PC-9 (cell line): Measurements from ENCODE around the gene MAN1A2. TPM values are rescaled to one million over a fixed set of nuclear protein-coding genes. Genes with fewer than 3 reads are reported as not detected.

Experiments
- BruUV-seq: library from RNA; stranded (reverse); fragments of 400-500 nt; replicated peaks from 2 replicates; lab custom pipeline; 2021; lab: Mats Ljungman, UMichigan
- CTCF ChIA-PET: fragments of 300-600 bp; sonication (Branson Sonifier 250); formaldehyde crosslinking; loops from one replicate; lab custom pipeline; 2022; ENCODE audit warnings: antibody characterized with exemption; lab: Charles Lee
- POLR2A ChIA-PET: fragments of 300-600 bp; sonication (Branson Sonifier 250); formaldehyde crosslinking; loops from one replicate; lab custom pipeline; 2022; ENCODE audit warnings: antibody characterized with exemption; ENCODE audit not compliant: unreplicated experiment; lab: Charles Lee
- DNase-seq, 2 experiments: peaks; one replicate each; pipeline versions ENCODE4 v3.0.0 to v3.0.0-alpha.2; 2015 to 2022; ENCODE audit warnings: mixed read lengths in 1 of 2
- H2AFZ ChIP-seq: fragments of 200-600 bp; sonication (generic); 2 replicates; pipeline ENCODE4 v1.8.1; 2017; ENCODE audit warnings: antibody characterized with exemption
- H3F3A ChIP-seq: fragments of 200-600 bp; sonication (generic); 2 replicates; pipeline ENCODE4 v1.8.1; 2017; ENCODE audit warnings: antibody characterized with exemption, mild to moderate bottlenecking, low read depth; ENCODE audit not compliant: insufficient read depth
- H3K27ac ChIP-seq: fragments of 200-600 bp; sonication (generic); 2 replicates; pipeline ENCODE4 v1.6.1; 2016; ENCODE audit warnings: mixed run types
- H3K27me3 ChIP-seq: fragments of 200-600 bp; sonication (generic); 2 replicates; pipeline ENCODE4 v1.6.1; 2016; ENCODE audit warnings: low read depth, mixed run types; ENCODE audit not compliant: insufficient read depth
- H3K36me3 ChIP-seq: fragments of 200-600 bp; sonication (generic); 2 replicates; pipeline ENCODE4 v1.6.1; 2016; ENCODE audit warnings: low read depth, mixed run types
- H3K4me1 ChIP-seq: fragments of 200-600 bp; sonication (generic); replicated peaks from 2 replicates; pipeline ENCODE4 v1.6.1; 2016; ENCODE audit warnings: mixed run types; ENCODE audit not compliant: insufficient read depth
- H3K4me2 ChIP-seq: fragments of 200-600 bp; sonication (generic); 2 replicates; pipeline ENCODE4 v1.6.1; 2017; ENCODE audit warnings: mixed run types
- H3K4me3 ChIP-seq: fragments of 200-600 bp; sonication (generic); 2 replicates; pipeline ENCODE4 v1.6.1; 2016; ENCODE audit warnings: mixed run types
- H3K79me2 ChIP-seq: fragments of 200-600 bp; sonication (generic); 2 replicates; pipeline ENCODE4 v1.6.1; 2017; ENCODE audit warnings: low read depth, mixed run types
- H3K9me2 ChIP-seq: fragments of 200-600 bp; sonication (generic); 2 replicates; pipeline ENCODE4 v1.8.1; 2017; ENCODE audit warnings: mild to moderate bottlenecking; ENCODE audit not compliant: insufficient read depth
- H3K9me3 ChIP-seq: fragments of 200-600 bp; sonication (generic); 2 replicates; pipeline ENCODE4 v1.8.1; 2016; ENCODE audit warnings: low read depth; ENCODE audit not compliant: insufficient read depth
- H4K20me1 ChIP-seq: fragments of 200-600 bp; sonication (generic); 2 replicates; pipeline ENCODE4 v1.8.1; 2017; ENCODE audit not compliant: insufficient read depth
- CTCF ChIP-seq: fragments of 200-600 bp; sonication (generic); conservative IDR thresholded peaks from 2 replicates; pipeline ENCODE4 v1.6.1; 2017; ENCODE audit warnings: mixed run types, antibody characterized with exemption, mild to moderate bottlenecking, moderate library complexity
- EZH2 ChIP-seq: fragments of 200-600 bp; sonication (generic); IDR thresholded peaks from 2 replicates; pipeline ENCODE4 v1.8.0; 2017; ENCODE audit warnings: antibody characterized with exemption, low read depth
- intact Hi-C: fragments of 100-400 bp; cut with micrococcal nuclease; formaldehyde crosslinking; loops from one replicate; pipeline ENCODE4 v1.10.0; 2022; ENCODE audit not compliant: unreplicated experiment
- total RNA-seq: library from RNA; stranded (reverse); gene quantifications from 2 replicates; pipeline ENCODE4 v1.2.3, GENCODE V29; 2021

MAN1A2 gene
- total RNA-seq, 1 experiment from 2014 or later: 50.3 TPM

GRCh38 chr1:117495068-117495467, 127.8 kb downstream of the MAN1A2 start:
- Histone ChIP-seq H3K4me2 (no peak overlapping the region), H3K79me2 (no peaks in the 10 kb centered on the region), H3K27ac (no peak overlapping the region), H3K4me3 (no peak overlapping the region), H4K20me1 (no peaks in the 10 kb centered on the region), H3K36me3 (0 out of 2 replicates have a peak, but pooled peaks cover 4% of the 10 kb centered on the region), H3K9me2 (peaks cover 3% of the 10 kb centered on the region; the same call in 1 of the 2 replicates), H3K27me3 (no peaks in the 10 kb centered on the region), H3K4me1 (no peaks in the 10 kb centered on the region), H3K9me3 (no peaks in the 10 kb centered on the region), H2AFZ (no peak overlapping the region), H3F3A (no peaks in the 10 kb centered on the region)
- CTCF ChIA-PET: no interaction called here
- TF ChIP-seq EZH2 (no peak), CTCF (no peak)
- DNase-seq: no peak
- POLR2A ChIA-PET: no interaction called here
- intact Hi-C loops: no loop called here
- no TSS peak for BruUV-seq

- Histone ChIP-seq H3F3A (no peaks in the 10 kb centered on the region), H2AFZ (no peak overlapping the region), H3K27ac (no peak overlapping the region), H3K79me2 (no peaks in the 10 kb centered on the region), H4K20me1 (no peaks in the 10 kb centered on the region), H3K27me3 (no peaks in the 10 kb centered on the region), H3K36me3 (0 out of 2 replicates have a peak, but pooled peaks cover 4% of the 10 kb centered on the region), H3K9me3 (no peaks in the 10 kb centered on the region), H3K4me3 (no peak overlapping the region), H3K4me1 (no peaks in the 10 kb centered on the region), H3K9me2 (peaks cover 3% of the 10 kb centered on the region; the same call in 1 of the 2 replicates), H3K4me2 (no peak overlapping the region)
- no peak for TF ChIP-seq CTCF
- TF ChIP-seq EZH2: no peak
- BruUV-seq: no TSS peak
- intact Hi-C loops: no loop called here
- ChIA-PET CTCF (no interaction called here), POLR2A (no interaction called here)
- no peak for DNase-seq
Observed at GRCh38 chr1:117499071-117499470, 131.8 kb downstream of the MAN1A2 start.

- no peak for DNase-seq
- Histone ChIP-seq H2AFZ (no peak overlapping the region), H3F3A (no peaks in the 10 kb centered on the region), H3K4me2 (no peak overlapping the region), H3K9me2 (no peaks in the 10 kb centered on the region), H3K36me3 (0 out of 2 replicates have a peak, but pooled peaks cover under 1% of the 10 kb centered on the region), H3K79me2 (no peaks in the 10 kb centered on the region), H3K9me3 (no peaks in the 10 kb centered on the region), H3K27me3 (no peaks in the 10 kb centered on the region), H3K4me3 (no peak overlapping the region), H3K27ac (no peak overlapping the region), H3K4me1 (no peaks in the 10 kb centered on the region), H4K20me1 (no peaks in the 10 kb centered on the region)
- intact Hi-C loops: loop anchor here (10.0 kb wide), 1 partner anchor 176 kb away; no protein-coding TSS in a partner anchor
- TF ChIP-seq EZH2 (no peak), CTCF (no peak)
- CTCF ChIA-PET: no interaction called here
- POLR2A ChIA-PET: no interaction called here
- no TSS peak for BruUV-seq
Observed at GRCh38 chr1:117500584-117500983, 133.3 kb downstream of the MAN1A2 start.
